Activated gamma-delta T cell treated with anti-CD3 and anti-CD28 coated beads, Interleukin-2, amount 50 U/mL, for 16 hours (primary cell): ENCODE measurements around the gene BTLA.
"Not testable (repeated sequence)": the region's sequence is repeated elsewhere in the genome, so short reads cannot be mapped to it uniquely, and the experiment has no call there.

Source experiments
- DNase-seq: peaks from one replicate; pipeline ENCODE4 v3.0.0-alpha.2; 2020; ENCODE audit warnings: low read depth

Gene BTLA

DNA sequence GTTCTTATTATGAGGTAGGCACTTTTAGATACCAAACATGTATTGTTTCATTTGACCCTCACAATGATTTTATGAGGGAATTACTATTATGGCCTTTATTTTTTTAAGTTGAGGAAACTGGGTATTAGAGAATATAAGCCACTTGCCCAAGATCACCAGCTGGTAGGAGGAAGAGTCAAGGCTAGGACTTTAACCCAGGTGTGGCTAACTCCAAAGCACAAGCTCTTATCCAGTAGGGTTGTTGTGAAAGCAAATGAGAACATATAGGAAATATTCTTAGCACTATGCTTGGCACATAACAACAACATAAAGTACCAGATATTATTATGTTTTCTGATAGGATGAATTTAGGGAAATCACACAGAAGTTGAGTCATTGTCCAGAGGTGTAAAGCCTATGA is 7.9 kb downstream of the BTLA start:
- no peak for DNase-seq

DNA sequence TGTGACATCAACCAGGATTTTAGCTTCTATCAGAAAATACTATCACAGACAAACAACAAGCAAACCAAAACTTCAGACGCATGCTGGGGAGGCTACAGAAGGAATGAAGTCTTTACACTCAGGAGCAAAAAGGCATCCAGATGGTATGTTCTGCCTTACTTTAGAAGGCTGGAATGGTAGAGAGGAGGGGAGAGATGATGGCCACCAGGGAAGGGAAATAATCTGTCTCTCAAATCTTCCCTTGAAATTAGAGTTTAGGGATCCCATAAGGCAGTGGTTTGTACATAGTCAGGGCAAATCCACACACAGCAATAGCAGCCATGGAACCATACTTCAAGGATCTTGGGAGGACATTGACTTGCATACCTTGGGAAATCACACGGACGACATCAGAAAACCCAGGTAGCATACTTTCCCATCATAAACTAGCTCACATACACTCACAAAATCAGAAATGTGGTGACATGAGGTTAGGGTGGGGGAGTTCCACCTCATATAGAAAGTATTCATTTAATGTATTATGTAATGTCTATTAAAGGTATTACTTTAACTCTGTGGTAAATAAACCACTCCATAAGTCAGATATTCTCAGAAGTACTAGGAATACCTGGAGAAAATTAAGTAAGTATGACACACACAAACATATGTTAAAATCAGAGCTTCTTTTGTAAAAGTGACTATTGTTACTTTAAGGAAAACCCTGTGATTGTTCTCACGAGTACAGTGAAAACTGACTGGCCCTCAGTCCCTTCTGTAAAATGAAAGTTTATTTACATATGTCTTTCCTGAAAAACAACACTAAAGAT is 9.4 kb downstream of the BTLA start:
- no peak for DNase-seq

DNA sequence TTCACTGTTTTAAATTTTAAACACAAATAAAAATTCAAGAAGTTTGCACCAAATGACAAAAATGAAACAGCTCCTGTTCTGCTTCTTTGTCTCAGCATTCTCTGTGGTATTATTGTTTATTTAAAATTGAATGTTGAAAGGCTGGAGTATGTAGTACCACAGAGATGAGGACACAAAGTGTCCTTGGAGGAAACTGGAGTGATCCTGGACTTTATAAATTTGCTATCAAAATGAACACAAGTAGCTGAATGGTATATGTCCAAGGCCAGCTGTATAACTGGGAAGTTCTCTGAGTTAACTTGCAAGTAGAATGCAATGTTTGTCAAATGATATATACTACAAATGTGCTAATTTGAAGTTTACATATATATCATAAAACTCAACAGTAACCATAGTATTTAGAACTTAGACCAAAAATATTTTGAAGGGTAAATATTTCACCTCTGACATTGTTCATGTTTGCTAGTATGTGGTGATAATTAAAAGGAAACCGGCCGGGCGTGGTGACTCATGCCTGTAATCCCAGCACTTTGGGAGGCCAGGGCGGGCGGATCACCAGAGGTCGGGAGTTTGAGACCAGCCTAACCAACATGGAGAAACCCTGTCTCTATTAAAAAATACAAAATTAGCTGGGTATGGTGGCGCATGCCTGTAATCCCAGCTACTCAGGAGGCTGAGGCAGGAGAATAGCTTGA is 12.3 kb downstream of the BTLA start:
- no peak for DNase-seq

DNA sequence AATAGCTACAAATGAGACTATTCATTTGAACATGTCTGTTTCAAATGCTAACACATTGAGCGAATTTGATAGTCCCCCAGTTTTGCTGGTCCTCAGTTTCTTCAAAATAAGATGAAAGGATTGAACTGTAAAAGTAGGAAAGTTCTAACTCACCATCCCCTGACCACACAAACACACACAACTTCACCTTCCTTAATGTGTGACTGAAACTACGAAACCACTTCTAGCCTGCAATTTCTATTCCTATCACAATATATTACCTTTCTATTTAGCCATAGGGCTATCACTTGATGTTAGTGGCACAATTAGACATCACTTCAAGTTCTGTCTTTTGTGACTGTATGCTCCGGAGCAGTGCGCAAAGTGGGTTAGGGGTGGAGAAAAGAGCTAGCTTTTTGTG is 14.9 kb downstream of the BTLA start:
- DNase-seq, result no peak

DNA sequence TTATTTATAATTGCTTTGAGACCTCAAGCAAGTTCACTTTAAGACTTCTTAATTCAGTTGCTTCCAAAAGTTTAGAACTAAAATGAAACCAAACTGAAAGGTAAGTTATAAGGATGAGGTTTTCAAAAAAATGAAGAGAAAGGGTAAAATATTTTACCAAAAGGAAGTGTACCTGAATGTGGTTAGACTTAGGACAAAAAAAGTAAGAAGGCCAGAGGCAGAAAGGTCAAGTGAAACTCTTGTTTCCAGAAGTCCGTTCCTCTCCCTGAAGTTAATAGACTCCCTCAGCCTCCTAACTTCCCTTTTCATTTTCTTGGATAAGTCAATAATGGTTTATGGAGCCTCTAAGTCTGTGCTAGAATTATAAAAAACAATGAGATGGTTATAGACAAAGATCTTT is 16.6 kb downstream of the BTLA start:
- no peak for DNase-seq

GRCh38 chr3:112481302-112481721 is 18.0 kb downstream of the BTLA start:
- DNase-seq, result no peak

DNA sequence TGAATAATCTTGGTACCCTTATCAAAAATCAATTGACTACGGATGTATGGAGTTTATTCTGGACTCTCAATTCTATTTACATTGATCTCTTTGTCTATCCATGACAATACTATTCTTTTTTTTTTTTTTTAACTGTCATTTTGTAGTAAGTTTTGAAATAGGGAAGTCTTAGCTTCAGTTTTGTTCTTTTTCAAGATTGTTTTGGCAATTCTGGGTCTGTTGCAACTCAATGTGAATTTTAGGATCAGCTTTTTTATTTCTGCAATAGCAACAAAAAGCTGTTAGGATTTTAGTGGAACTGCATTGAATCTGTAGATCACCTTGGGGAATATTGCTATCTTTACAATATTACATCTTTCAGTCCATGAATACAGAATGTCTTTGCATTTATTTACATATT is 21.4 kb downstream of the BTLA start:
- no peak for DNase-seq

DNA sequence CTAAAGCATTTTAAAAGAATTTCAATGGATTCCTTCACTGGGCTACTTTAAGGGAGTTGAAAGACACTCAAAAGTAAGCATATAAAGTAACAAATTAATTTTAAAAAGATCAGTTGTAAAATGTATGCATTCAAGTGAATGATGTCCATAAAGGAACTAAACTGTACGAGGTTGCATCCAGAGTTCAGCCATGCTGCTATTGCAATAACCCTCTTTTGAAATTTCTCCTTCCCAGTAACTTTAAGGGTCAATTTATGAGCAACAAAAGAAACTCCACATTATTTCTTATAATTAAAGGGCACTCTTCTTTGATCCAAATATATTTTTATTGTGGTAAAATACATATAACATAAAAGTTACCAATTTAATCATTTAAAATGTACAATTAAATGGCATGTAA is 22.9 kb downstream of the BTLA start:
- DNase-seq, result no peak

- no peak for DNase-seq
These were observed 24.5 kb downstream of the BTLA start for GRCh38 chr3:112474796-112475195.

DNA sequence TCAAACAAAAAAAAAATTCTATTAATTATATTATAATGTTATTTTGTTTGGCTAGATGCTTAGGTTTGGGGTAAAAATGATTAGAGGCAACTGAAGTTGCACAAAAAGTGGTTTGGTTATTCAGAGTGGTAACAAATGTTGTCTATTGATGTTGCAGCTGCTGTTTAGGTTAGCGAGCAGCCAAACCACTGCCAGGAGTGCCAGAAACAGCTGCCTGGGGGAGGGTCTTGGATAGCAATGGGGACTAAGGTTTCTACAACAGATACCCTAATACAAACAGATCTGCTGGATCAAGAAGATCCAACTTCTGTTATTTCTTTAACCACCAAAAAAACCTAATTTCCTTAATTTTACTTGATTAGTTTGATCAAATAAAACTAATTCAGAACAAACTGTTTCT is 26.6 kb downstream of the BTLA start:
- DNase-seq, result no peak

DNA sequence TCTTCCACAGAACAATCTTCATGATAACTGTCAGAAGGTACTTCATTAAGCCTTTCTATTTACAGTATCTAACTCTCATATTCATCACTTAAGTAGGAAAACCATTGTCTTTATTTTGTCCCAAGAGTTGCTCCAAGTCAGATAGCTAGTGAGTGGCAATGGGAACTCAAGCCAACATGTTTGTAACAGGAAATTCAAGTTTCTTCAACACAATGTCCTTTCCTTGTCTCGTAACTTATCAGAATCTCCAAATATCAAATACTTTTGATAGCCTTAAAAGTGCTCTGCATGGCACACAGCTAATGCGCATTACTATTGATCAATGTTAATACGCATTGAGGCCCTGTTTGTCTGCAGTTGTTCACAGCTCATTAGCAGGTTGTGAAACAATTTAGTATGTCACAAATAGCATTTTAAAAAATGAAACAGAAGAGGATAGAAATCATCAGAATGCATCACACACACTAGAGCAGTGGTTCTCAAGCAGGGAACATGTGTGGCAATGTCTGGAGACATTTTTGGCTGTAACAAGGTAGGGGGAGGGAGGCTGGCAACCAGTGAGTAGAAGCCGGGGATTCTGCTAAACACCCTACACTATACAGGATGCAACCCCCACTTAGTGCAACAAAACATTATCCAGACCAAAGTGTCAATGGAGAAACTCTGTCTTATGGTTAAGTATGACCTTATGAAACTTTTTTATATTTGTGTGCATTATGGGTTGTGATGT is 27.5 kb downstream of the BTLA start:
- DNase-seq, result no peak

DNA sequence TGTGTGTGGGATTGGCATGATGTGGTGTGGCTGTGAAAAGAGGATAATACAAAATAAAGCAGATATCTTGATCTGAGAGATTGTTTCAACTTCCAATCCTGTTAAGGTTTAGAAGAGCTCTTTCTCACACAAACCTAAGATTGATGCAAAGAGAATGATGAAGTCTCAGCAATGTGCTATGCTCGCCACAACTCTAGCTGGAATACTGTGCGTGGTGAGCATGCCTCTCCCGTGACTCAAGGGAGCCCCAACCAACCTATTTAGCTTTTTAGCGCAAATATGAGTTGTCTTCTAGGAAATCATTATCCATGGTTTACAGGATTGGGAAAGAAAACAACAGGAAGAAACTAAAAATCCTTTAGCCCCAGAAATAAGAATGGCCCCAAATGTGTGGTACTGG is 28.5 kb downstream of the BTLA start:
- DNase-seq, result no peak

GRCh38 chr3:112469671-112470070 is 29.6 kb downstream of the BTLA start:
- DNase-seq, result no peak

DNA sequence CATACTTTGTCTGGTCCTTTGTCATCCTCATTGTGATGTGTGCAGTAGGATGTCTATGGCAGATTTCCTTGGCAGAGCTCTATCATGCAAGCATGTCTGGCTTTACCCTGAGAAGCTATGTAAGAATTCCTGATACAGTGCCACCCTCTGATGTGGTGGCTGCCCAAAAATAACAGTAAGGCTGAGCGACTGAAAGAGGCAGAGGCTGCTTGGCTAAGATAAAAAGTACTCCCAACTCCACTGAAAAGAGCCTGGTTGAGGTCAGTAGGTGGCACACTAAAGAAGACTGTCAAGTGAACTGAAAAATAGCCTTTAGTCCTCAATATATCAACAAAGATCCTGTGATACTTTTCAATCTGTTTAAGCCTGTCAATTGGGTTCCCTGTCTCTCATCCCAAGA is 31.7 kb downstream of the BTLA start:
- no peak for DNase-seq

DNA sequence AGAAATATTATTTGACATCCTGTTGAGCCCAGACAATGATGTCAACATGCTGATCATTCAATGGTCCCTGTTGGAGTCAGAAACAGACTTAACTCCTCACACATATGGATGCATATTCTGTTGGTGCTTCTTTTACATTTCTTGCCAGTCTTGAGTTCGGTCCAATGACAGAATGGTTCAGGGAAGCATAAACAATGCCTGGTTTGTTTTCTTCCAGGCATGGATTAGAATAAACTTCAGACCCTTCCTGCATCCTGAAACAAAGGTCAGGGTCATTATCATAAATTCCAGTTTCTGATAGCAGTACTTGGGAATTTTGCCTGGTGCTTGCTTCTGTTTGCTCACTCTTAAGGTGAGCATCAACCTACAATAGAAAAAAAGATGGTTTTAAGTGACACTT is 33.3 kb downstream of the BTLA start:
- DNase-seq, result no peak

DNA sequence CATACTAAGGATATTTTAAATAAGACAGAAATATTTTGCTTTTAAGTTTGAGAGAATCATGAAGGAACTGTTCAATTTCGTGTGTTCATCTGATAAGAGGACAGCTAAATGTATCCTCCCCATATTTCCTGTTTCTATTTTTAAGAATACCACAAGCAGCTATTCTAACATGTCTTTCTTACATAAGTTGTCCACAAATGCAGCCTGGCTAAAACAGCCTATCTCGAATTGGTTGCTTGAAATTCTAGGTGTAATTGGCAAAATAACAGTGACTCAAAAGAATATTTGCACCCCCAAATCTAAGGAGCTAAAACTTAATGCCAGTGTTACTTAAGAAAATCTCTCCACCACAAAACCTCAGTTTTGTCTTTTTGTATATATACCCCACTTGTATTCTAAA is 35.0 kb downstream of the BTLA start:
- DNase-seq, result no peak

DNA sequence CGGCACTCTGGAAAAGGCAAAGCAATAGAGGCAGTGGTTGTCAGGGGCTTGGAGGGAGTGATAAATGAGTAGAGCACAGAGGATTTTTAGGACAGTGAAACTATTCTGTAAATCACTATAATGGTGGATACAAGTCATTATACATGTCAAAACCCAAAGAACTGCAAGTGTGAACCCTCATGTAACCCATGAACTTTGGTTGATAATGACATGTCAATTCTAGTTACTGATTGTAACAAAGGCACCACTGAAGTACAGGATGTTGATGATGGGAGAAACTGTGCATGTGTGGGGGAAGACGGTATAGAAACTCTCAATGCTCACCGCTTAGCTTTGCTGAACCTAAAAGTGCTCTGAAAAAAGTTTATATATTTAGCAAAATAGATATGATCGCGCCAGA is 36.0 kb downstream of the BTLA start:
- no peak for DNase-seq

GRCh38 chr3:112461787-112462186 is 37.5 kb downstream of the BTLA start:
- DNase-seq, result not testable (repeated sequence)

DNA sequence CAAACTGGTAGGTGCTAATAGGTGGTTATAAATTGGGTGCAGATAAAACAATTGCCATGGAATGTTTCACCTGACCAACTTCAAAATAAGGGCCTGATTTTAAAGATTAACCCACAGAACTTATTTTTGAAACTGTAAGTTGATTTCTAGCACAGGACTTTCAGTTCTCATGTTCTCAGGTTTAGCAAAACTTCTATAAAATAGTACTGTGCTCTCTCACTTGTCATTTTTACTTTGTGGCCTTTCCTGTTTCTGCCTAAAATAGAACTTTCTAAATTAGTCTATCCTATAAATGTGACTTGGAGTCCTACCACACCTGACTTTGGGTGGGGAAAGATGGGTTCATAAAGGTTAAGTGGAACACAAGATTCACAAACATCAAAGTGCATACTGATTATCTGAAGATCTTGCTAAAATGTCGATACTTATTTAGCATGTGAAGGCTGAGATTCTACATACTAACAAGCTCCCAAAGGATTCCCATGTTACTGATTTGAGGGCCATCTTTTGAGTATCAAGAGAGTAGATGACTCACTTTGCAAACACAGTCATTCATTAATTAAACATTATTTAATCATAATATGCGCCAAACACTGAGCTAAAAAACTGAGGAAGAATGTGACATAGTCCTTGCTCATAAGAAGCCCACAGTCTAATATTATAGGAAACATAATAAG is 38.6 kb downstream of the BTLA start:
- DNase-seq, result no peak

GRCh38 chr3:112459750-112460149 is 39.5 kb downstream of the BTLA start:
- no peak for DNase-seq

- no peak for DNase-seq
These were observed 43.1 kb downstream of the BTLA start for GRCh38 chr3:112456147-112456546.

- DNase-seq, result no peak
These were observed 50.3 kb downstream of the BTLA start for GRCh38 chr3:112448939-112449338.

DNA sequence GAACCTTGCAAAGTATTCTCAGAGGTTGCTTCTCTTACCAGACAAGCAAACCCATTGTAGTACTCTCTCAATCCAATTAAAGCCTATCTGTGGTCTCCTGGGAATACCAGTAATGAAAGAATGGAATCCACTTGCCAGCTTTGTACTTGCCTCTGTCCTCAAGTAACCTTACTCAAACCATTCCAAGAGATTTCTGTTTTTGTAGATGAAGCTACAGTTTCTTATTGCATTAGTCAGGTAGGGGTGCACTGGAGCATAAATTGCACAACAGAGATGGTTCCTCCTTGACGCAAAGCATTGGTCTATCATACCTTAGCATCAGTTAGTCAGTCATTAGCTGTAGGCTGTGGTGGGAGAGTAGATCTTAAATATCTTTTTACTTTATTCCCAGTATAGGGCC is 52.9 kb downstream of the BTLA start:
- DNase-seq, result no peak
